Gastrocnemius medialis (tissue), 4 donors: Measurements from ENCODE around the gene FFAR3. TPM values are rescaled to one million over a fixed set of nuclear protein-coding genes. Genes with fewer than 3 reads are reported as not detected.

Source experiments
- ATAC-seq, 2 donors: fragments of 150-250 bp; one replicate each; pipeline ENCODE4 v1.9.1; 2016
- DNase-seq, 2 donors: peaks; one replicate each; pipeline ENCODE4 v3.0.0-alpha.2; 2019
- H3K27ac ChIP-seq, 4 donors: fragments of 200-600 bp; sonication (generic); 1 replicate in 1 of 4; 2 replicates in 3 of 4; pipeline ENCODE4 v1.5.1; 2016 to 2018; ENCODE audit warnings: mild to moderate bottlenecking in 2 of 4, moderate library complexity in 1 of 4
- H3K27me3 ChIP-seq, 3 donors: fragments of 200-600 bp; sonication (generic) in 2 of 3; 1 replicate in 1 of 3; 2 replicates in 2 of 3; pipeline versions ENCODE4 v1.5.1 to v1.6.0; 2016 to 2019; ENCODE audit warnings: mild to moderate bottlenecking in 1 of 3, moderate library complexity in 1 of 3
- H3K36me3 ChIP-seq, 2 donors: fragments of 200-600 bp; sonication (generic) in 1 of 2; one replicate each; pipeline ENCODE4 v1.5.1; 2017 to 2018
- H3K4me1 ChIP-seq, 2 donors: fragments of 200-600 bp; sonication (generic) in 1 of 2; one replicate each; pipeline ENCODE4 v1.5.1; 2016 to 2017; ENCODE audit warnings: mild to moderate bottlenecking in 2 of 2
- H3K4me3 ChIP-seq, 4 donors: fragments of 200-600 bp; sonication (generic) in 3 of 4; 1 replicate in 1 of 4; 2 replicates in 3 of 4; pipeline ENCODE4 v1.5.1; 2016 to 2019; ENCODE audit warnings: mild to moderate bottlenecking in 2 of 4
- H3K9me3 ChIP-seq, 3 donors: fragments of 200-600 bp; sonication (generic) in 2 of 3; 1 replicate in 1 of 3; 2 replicates in 2 of 3; pipeline ENCODE4 v1.5.1; 2016 to 2019
- CTCF ChIP-seq, 5 experiments: fragments of 450-650 bp in 3 of 5; fragments of 200-600 bp in 2 of 5; sonication (generic) in 2 of 5; IDR thresholded peaks in 4 of 5; conservative IDR thresholded peaks in 1 of 5; 1 replicate in 4 of 5; 2 replicates in 1 of 5; pipeline ENCODE4 v1.5.1; 2016 to 2019; ENCODE audit warnings: antibody characterized with exemption in 5 of 5, mild to moderate bottlenecking in 3 of 5, moderate library complexity in 3 of 5
- POLR2A ChIP-seq, 2 donors: fragments of 450-650 bp; IDR thresholded peaks; one replicate each; pipeline ENCODE4 v1.6.1; 2017; ENCODE audit warnings: antibody characterized with exemption in 2 of 2, mild to moderate bottlenecking in 2 of 2, moderate library complexity in 2 of 2
- in situ Hi-C, 4 donors: fragments of 200-750 bp; cut with MboI; loops; one replicate each; pipeline versions ENCODE4 v1.15.0 to v1.8.0; 2017; ENCODE audit warnings: low sequenced_read_pairs in 4 of 4
- intact Hi-C: fragments of 100-400 bp; cut with DNase I; formaldehyde crosslinking; loops from one replicate; pipeline ENCODE4 v1.15.1; 2023; ENCODE audit warnings: low total_unique reads
- total RNA-seq, 4 donors: library from RNA; depleted of rRNA; stranded (reverse); fragments of >200 nt; gene quantifications; one replicate each; pipeline versions ENCODE4 v1.1.0 to v1.2.3, GENCODE V29; 2016

The FFAR3 gene
- total RNA-seq, 4 donors from 2014 or later, result not detected

- DNase-seq, result no peak
- no peak for ATAC-seq
- no peaks in the 10 kb centered on the region for H3K9me3 ChIP-seq
- in situ Hi-C loops, result no loop called here
- H3K4me3 ChIP-seq, result no peak overlapping the region
- H3K4me1 ChIP-seq, result no peaks in the 10 kb centered on the region
- H3K36me3 ChIP-seq, result no peaks in the 10 kb centered on the region
- H3K27me3 ChIP-seq, result no peaks in the 10 kb centered on the region
- intact Hi-C loops, result no loop called here
- TF ChIP-seq POLR2A (IDR thresholded peaks at IDR 0.05), result no peak
- no peak for TF ChIP-seq CTCF (IDR thresholded peaks at IDR 0.05 in 4 of 5, conservative IDR thresholded peaks at IDR 0.05 in 1 of 5)
- H3K27ac ChIP-seq, result no peak overlapping the region
These were observed 22.3 kb downstream of the FFAR3 start for GRCh38 chr19:35380450-35381124.

- no peaks in the 10 kb centered on the region for H3K4me1 ChIP-seq
These were observed 23.1 kb downstream of the FFAR3 start for GRCh38 chr19:35381318-35381717.

GRCh38 chr19:35381926-35382325 is 23.7 kb downstream of the FFAR3 start:
- in situ Hi-C loops, result no loop called here
- TF ChIP-seq CTCF (IDR thresholded peaks at IDR 0.05 in 4 of 5, conservative IDR thresholded peaks at IDR 0.05 in 1 of 5) (no peak), POLR2A (IDR thresholded peaks at IDR 0.05) (no peak)
- Histone ChIP-seq H3K27ac (no peak overlapping the region), H3K27me3 (no peaks in the 10 kb centered on the region), H3K4me3 (no peak overlapping the region), H3K9me3 (no peaks in the 10 kb centered on the region), H3K36me3 (no peaks in the 10 kb centered on the region), H3K4me1 (no peaks in the 10 kb centered on the region)
- intact Hi-C loops, result no loop called here
- ATAC-seq (no peak), DNase-seq (no peak)

More at GRCh38 chr19:35381318-35381717, 23.1 kb downstream of the FFAR3 start:
- no peak overlapping the region for H3K4me3 ChIP-seq
- H3K27me3 ChIP-seq, result no peaks in the 10 kb centered on the region
- H3K36me3 ChIP-seq, result no peaks in the 10 kb centered on the region
- H3K27ac ChIP-seq, result no peak overlapping the region
- ATAC-seq, result no peak
- TF ChIP-seq CTCF (IDR thresholded peaks at IDR 0.05 in 4 of 5, conservative IDR thresholded peaks at IDR 0.05 in 1 of 5) (no peak), POLR2A (IDR thresholded peaks at IDR 0.05) (no peak)
- intact Hi-C loops, result no loop called here
- in situ Hi-C loops, result no loop called here
- no peak for DNase-seq
- no peaks in the 10 kb centered on the region for H3K9me3 ChIP-seq

GRCh38 chr19:35383536-35383935 is 25.3 kb downstream of the FFAR3 start:
- H3K27me3 ChIP-seq, result no peaks in the 10 kb centered on the region
- in situ Hi-C loops, result no loop called here
- intact Hi-C loops, result no loop called here

More at GRCh38 chr19:35383536-35383935, 25.3 kb downstream of the FFAR3 start:
- no peak for DNase-seq
- no peak for TF ChIP-seq CTCF (IDR thresholded peaks at IDR 0.05 in 4 of 5, conservative IDR thresholded peaks at IDR 0.05 in 1 of 5)
- TF ChIP-seq POLR2A (IDR thresholded peaks at IDR 0.05), result no peak
- H3K4me3 ChIP-seq, result no peak overlapping the region
- H3K36me3 ChIP-seq, result no peaks in the 10 kb centered on the region
- ATAC-seq, result no peak
- no peak overlapping the region for H3K27ac ChIP-seq
- H3K4me1 ChIP-seq, result no peaks in the 10 kb centered on the region
- H3K9me3 ChIP-seq, result peaks cover 0 to 5% (median 0%) of the 10 kb centered on the region in 3 donors
